Activated CD4-positive, alpha-beta memory T cell treated with anti-CD3 and anti-CD28 coated beads, Interleukin-2, amount 10 ng/mL, durations not matched to agents 7 days and 5 days (primary cell): ENCODE measurements around the gene APBA2. TPM values are rescaled to one million over a fixed set of nuclear protein-coding genes. Genes with fewer than 3 reads are reported as not detected.

ENCODE experiments used
- CTCF ChIA-PET: fragments of 350-600 bp; sonication (Branson Sonifier 250); formaldehyde crosslinking; loops from one replicate; lab custom pipeline; 2021; ENCODE audit warnings: antibody characterized with exemption, inconsistent platforms; lab: Charles Lee
- POLR2A ChIA-PET: fragments of 350-600 bp; sonication (Branson Sonifier 250); formaldehyde crosslinking; loops from one replicate; lab custom pipeline; 2021; ENCODE audit warnings: antibody characterized with exemption; lab: Charles Lee
- DNase-seq: peaks from one replicate; pipeline ENCODE4 v3.0.0-alpha.2; 2020
- H3K27ac Mint-ChIP-seq: one replicate; pipeline ENCODE4 v1.8.0; 2021; ENCODE audit warnings: mild to moderate bottlenecking, mixed read lengths
- H3K27me3 Mint-ChIP-seq: one replicate; pipeline ENCODE4 v1.8.0; 2021; ENCODE audit warnings: mixed read lengths
- H3K36me3 Mint-ChIP-seq: one replicate; pipeline ENCODE4 v1.8.0; 2021; ENCODE audit warnings: low read depth, mixed read lengths
- H3K4me1 Mint-ChIP-seq: one replicate; pipeline ENCODE4 v1.8.0; 2021; ENCODE audit warnings: mixed read lengths
- H3K4me3 Mint-ChIP-seq: one replicate; pipeline ENCODE4 v1.8.0; 2021; ENCODE audit warnings: mild to moderate bottlenecking, mixed read lengths
- H3K9me3 Mint-ChIP-seq: one replicate; pipeline ENCODE4 v1.8.0; 2021; ENCODE audit warnings: mixed read lengths
- total RNA-seq, 2 experiments: library from RNA; stranded (reverse); gene quantifications; one replicate each; pipeline ENCODE4 v1.2.3, GENCODE V29; 2021

APBA2 gene
- total RNA-seq, 2 experiments from 2014 or later, result 0.81 to 0.93 TPM

DNA sequence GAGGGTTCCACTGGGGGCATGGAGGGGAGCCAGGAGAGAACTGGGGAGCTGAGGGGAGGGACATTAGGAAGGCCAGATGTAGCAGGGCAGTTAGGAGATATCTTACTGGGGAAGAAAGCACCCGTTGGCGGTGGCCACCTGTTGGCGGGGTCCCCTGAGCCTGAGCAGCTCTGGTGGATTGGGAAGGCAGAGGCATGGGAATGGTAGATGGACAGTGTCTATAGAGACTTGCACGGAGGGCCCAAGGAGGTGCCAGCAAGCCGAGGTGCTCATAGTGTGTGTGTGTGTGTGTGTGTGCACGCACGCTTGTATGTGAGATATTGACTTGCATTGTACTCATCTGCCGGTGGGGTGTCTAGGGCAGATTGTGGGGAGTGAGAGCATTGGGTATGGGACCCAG lies 179.0 kb downstream of the APBA2 start:
- Mint-ChIP-seq H3K4me3 (no peak overlapping the region), H3K27me3 (no peaks in the 10 kb centered on the region), H3K9me3 (peaks cover under 1% of the 10 kb centered on the region), H3K27ac (no peak overlapping the region), H3K36me3 (no peaks in the 10 kb centered on the region), H3K4me1 (no peaks in the 10 kb centered on the region)
- CTCF ChIA-PET, result no interaction called here
- POLR2A ChIA-PET, result no interaction called here
- DNase-seq, result no peak

- Mint-ChIP-seq H3K36me3 (no peaks in the 10 kb centered on the region), H3K9me3 (peaks cover 2% of the 10 kb centered on the region), H3K27ac (no peak overlapping the region), H3K4me1 (no peaks in the 10 kb centered on the region), H3K4me3 (no peak overlapping the region), H3K27me3 (no peaks in the 10 kb centered on the region)
- ChIA-PET CTCF (no interaction called here), POLR2A (no interaction called here)
- no peak for DNase-seq
These were observed 179.8 kb downstream of the APBA2 start for GRCh38 chr15:29065571-29065970.

DNA sequence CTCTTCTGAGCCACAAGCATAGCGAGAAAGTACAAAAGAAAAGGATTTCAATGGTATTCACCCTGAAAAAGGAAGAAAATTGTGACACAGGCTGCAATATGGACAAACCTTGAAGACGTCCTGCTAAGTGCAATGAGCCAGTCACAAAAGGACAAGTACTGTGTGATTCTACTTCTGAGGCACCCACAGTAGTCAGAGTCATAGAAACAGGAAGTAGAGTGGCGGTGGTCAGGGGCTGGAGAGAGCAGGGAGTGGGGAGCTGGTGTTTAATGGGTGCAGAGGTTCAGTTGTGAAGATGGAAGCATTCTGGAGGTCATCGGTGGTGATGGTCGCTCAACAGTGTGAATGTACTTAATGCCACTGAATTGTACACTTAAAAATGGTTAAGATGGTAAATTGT lies 180.5 kb downstream of the APBA2 start:
- peaks cover 2% of the 10 kb centered on the region for H3K9me3 Mint-ChIP-seq
- no peaks in the 10 kb centered on the region for H3K27me3 Mint-ChIP-seq
- ChIA-PET POLR2A (no interaction called here), CTCF (no interaction called here)
- H3K4me1 Mint-ChIP-seq, result no peaks in the 10 kb centered on the region
- H3K27ac Mint-ChIP-seq, result no peak overlapping the region
- DNase-seq, result no peak
- no peak overlapping the region for H3K4me3 Mint-ChIP-seq
- H3K36me3 Mint-ChIP-seq, result no peaks in the 10 kb centered on the region

DNA sequence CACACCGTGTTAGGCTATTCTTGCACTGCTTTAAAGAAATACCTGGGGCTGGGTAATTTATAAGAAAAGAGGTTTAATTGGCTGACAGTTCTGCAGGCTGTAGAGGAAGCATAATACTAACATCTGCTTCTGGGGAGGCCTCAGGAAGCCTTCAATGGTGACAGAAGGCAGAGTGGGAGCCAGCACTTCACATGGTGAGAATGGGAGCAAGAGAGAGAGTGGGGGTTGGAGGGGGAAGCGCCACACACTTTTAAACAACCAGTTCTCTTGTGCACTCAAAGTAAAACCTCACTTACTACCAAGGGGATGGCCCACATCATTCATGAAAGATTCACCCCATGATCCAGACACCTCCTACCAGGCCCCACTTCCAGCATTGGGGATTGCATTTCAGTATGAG lies 181.1 kb downstream of the APBA2 start:
- POLR2A ChIA-PET, result no interaction called here
- no peak overlapping the region for H3K4me3 Mint-ChIP-seq

GRCh38 chr15:29067949-29068348 lies 182.2 kb downstream of the APBA2 start:
- H3K27me3 Mint-ChIP-seq, result no peaks in the 10 kb centered on the region
- peaks cover 2% of the 10 kb centered on the region for H3K9me3 Mint-ChIP-seq
- POLR2A ChIA-PET, result no interaction called here
- H3K36me3 Mint-ChIP-seq, result no peaks in the 10 kb centered on the region
- DNase-seq, result no peak
- CTCF ChIA-PET, result no interaction called here
- no peak overlapping the region for H3K4me3 Mint-ChIP-seq
- no peaks in the 10 kb centered on the region for H3K4me1 Mint-ChIP-seq
- no peak overlapping the region for H3K27ac Mint-ChIP-seq

More for the DNA sequence above, 181.1 kb downstream of the APBA2 start:
- no peaks in the 10 kb centered on the region for H3K27me3 Mint-ChIP-seq
- DNase-seq, result no peak
- H3K27ac Mint-ChIP-seq, result no peak overlapping the region
- no peaks in the 10 kb centered on the region for H3K36me3 Mint-ChIP-seq
- H3K4me1 Mint-ChIP-seq, result no peaks in the 10 kb centered on the region
- CTCF ChIA-PET, result no interaction called here
- H3K9me3 Mint-ChIP-seq, result peaks cover 2% of the 10 kb centered on the region

- no peak for DNase-seq
- Mint-ChIP-seq H3K4me1 (no peaks in the 10 kb centered on the region), H3K27ac (no peak overlapping the region), H3K27me3 (no peaks in the 10 kb centered on the region), H3K9me3 (peaks cover 2% of the 10 kb centered on the region), H3K4me3 (no peak overlapping the region), H3K36me3 (no peaks in the 10 kb centered on the region)
- ChIA-PET POLR2A (no interaction called here), CTCF (no interaction called here)
These were observed 184.9 kb downstream of the APBA2 start for GRCh38 chr15:29070471-29071231.

- Mint-ChIP-seq H3K9me3 (peaks cover 2% of the 10 kb centered on the region), H3K27ac (no peak overlapping the region), H3K27me3 (no peaks in the 10 kb centered on the region), H3K36me3 (no peaks in the 10 kb centered on the region), H3K4me3 (no peak overlapping the region), H3K4me1 (no peaks in the 10 kb centered on the region)
- POLR2A ChIA-PET, result no interaction called here
- DNase-seq, result no peak
- CTCF ChIA-PET, result no interaction called here
These were observed 185.6 kb downstream of the APBA2 start for GRCh38 chr15:29071232-29071881.

GRCh38 chr15:29071882-29072273 lies 186.1 kb downstream of the APBA2 start:
- no peak for DNase-seq
- Mint-ChIP-seq H3K27me3 (no peaks in the 10 kb centered on the region), H3K27ac (no peak overlapping the region), H3K4me3 (no peak overlapping the region), H3K9me3 (peaks cover 2% of the 10 kb centered on the region), H3K4me1 (no peaks in the 10 kb centered on the region), H3K36me3 (no peaks in the 10 kb centered on the region)
- POLR2A ChIA-PET, result no interaction called here
- CTCF ChIA-PET, result no interaction called here

GRCh38 chr15:29072444-29072843 lies 186.7 kb downstream of the APBA2 start:
- Mint-ChIP-seq H3K36me3 (no peaks in the 10 kb centered on the region), H3K9me3 (peaks cover 2% of the 10 kb centered on the region), H3K27me3 (no peaks in the 10 kb centered on the region), H3K4me1 (no peaks in the 10 kb centered on the region), H3K4me3 (no peak overlapping the region), H3K27ac (no peak overlapping the region)
- DNase-seq, result no peak
- ChIA-PET POLR2A (no interaction called here), CTCF (no interaction called here)

DNA sequence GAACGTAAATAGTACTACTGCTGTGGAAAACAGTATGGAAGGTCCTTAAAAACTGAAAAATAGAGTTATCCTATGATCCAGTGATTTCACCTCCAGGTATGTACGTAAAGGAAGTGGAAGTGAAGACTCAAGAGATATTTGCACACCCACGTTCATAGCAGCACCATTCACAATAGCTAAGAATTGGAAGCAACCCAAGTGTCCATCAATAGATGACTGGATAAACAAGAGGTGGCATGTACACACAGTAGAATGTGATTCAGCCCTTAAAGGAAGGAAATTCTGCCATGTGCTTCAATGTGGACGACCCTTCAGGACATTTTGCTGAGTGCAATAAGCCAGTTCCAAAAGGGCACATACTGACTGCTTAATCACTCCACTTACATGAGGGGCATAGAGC lies 188.3 kb downstream of the APBA2 start:
- no peaks in the 10 kb centered on the region for H3K27me3 Mint-ChIP-seq

DNA sequence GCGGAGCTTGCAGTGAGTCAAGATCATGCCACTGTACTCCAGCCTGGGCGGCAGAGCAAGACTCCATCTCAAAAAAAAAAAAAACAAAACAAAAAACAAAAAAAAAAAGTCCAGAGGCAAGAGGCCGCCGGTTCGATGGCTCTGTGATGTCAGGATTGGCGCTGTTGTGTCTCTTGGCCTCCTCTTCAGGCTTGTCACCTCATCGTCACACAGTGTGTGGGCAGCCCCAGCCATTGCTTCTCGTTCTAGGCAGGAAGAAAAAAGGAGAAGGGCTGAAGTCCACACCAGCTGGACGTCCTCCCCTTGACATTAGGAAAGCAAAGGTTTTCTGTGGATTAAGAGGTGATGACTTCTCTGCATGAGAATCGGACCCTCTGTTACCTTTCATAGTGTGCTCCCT lies 192.8 kb downstream of the APBA2 start:
- no peaks in the 10 kb centered on the region for H3K36me3 Mint-ChIP-seq
- DNase-seq, result no peak
- no peaks in the 10 kb centered on the region for H3K4me1 Mint-ChIP-seq
- ChIA-PET CTCF (interaction anchor here (0.7 to 1.5 kb wide), 2 partner anchors 23 kb away, joined by 3 to 5 read pairs; no protein-coding TSS in a partner anchor), POLR2A (no interaction called here)
- H3K4me3 Mint-ChIP-seq, result no peak overlapping the region
- H3K27ac Mint-ChIP-seq, result no peak overlapping the region
- no peaks in the 10 kb centered on the region for H3K27me3 Mint-ChIP-seq
- H3K9me3 Mint-ChIP-seq, result no peaks in the 10 kb centered on the region

More for the DNA sequence above, 188.3 kb downstream of the APBA2 start:
- POLR2A ChIA-PET, result no interaction called here
- DNase-seq, result no peak
- no peak overlapping the region for H3K4me3 Mint-ChIP-seq
- H3K27ac Mint-ChIP-seq, result no peak overlapping the region
- H3K9me3 Mint-ChIP-seq, result peaks cover 2% of the 10 kb centered on the region
- CTCF ChIA-PET, result no interaction called here
- no peaks in the 10 kb centered on the region for H3K36me3 Mint-ChIP-seq
- H3K4me1 Mint-ChIP-seq, result no peaks in the 10 kb centered on the region

- DNase-seq, result no peak
- ChIA-PET CTCF (interaction anchor here (1.5 to 4.2 kb wide), 2 partner anchors 11 to 22 kb away, joined by 5 to 18 read pairs; no protein-coding TSS in a partner anchor), POLR2A (no interaction called here)
- H3K36me3 Mint-ChIP-seq, result no peaks in the 10 kb centered on the region
- no peaks in the 10 kb centered on the region for H3K4me1 Mint-ChIP-seq
- no peaks in the 10 kb centered on the region for H3K27me3 Mint-ChIP-seq
- H3K9me3 Mint-ChIP-seq, result no peaks in the 10 kb centered on the region
- no peak overlapping the region for H3K4me3 Mint-ChIP-seq
- no peak overlapping the region for H3K27ac Mint-ChIP-seq
These were observed 193.7 kb downstream of the APBA2 start for GRCh38 chr15:29079479-29079878.

- POLR2A ChIA-PET, result no interaction called here
- H3K4me1 Mint-ChIP-seq, result no peaks in the 10 kb centered on the region
- H3K36me3 Mint-ChIP-seq, result no peaks in the 10 kb centered on the region
- peaks cover 2% of the 10 kb centered on the region for H3K9me3 Mint-ChIP-seq
- no peak for DNase-seq
- no peak overlapping the region for H3K4me3 Mint-ChIP-seq
- H3K27me3 Mint-ChIP-seq, result no peaks in the 10 kb centered on the region
- CTCF ChIA-PET, result interaction anchor here (1.0 to 4.2 kb wide), 2 partner anchors 9 to 22 kb away, joined by 3 to 18 read pairs; no protein-coding TSS in a partner anchor
- H3K27ac Mint-ChIP-seq, result no peak overlapping the region
These were observed 196.0 kb downstream of the APBA2 start for GRCh38 chr15:29081781-29082180.
